Prostate gland (tissue), 2 donors: Measurements from ENCODE around the gene OR2T2.
"Not testable (repeated sequence)": the region's sequence is repeated elsewhere in the genome, so short reads cannot be mapped to it uniquely, and the experiment has no call there.

Experiments used
- POLR2A ChIP-seq: fragments of 450-650 bp; IDR thresholded peaks from one replicate; pipeline ENCODE4 v1.6.1; 2016; ENCODE audit warnings: antibody characterized with exemption, mild to moderate bottlenecking
- POLR2AphosphoS5 ChIP-seq: sonication (generic); formaldehyde crosslinking; IDR thresholded peaks from one replicate; pipeline ENCODE4 v1.6.1; 2017; ENCODE audit warnings: antibody characterized with exemption
- TF ChIP-seq, protein P1 (sequence below), 4 experiments: fragments of 200-600 bp in 2 of 4; fragments of 450-650 bp in 2 of 4; sonication (generic) in 2 of 4; IDR thresholded peaks; 1 replicate in 3 of 4; 2 replicates in 1 of 4; pipeline ENCODE4 v1.5.1; 2016 to 2019; ENCODE audit warnings: antibody characterized with exemption in 4 of 4, mild to moderate bottlenecking in 2 of 4, moderate library complexity in 2 of 4

GRCh38 chr1:248433811-248434415, 11.5 kb upstream of the OR2T2 start:
- TF ChIP-seq, protein P1, sequence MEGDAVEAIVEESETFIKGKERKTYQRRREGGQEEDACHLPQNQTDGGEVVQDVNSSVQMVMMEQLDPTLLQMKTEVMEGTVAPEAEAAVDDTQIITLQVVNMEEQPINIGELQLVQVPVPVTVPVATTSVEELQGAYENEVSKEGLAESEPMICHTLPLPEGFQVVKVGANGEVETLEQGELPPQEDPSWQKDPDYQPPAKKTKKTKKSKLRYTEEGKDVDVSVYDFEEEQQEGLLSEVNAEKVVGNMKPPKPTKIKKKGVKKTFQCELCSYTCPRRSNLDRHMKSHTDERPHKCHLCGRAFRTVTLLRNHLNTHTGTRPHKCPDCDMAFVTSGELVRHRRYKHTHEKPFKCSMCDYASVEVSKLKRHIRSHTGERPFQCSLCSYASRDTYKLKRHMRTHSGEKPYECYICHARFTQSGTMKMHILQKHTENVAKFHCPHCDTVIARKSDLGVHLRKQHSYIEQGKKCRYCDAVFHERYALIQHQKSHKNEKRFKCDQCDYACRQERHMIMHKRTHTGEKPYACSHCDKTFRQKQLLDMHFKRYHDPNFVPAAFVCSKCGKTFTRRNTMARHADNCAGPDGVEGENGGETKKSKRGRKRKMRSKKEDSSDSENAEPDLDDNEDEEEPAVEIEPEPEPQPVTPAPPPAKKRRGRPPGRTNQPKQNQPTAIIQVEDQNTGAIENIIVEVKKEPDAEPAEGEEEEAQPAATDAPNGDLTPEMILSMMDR (IDR thresholded peaks at IDR 0.05): not testable (repeated sequence)
- not testable (repeated sequence) for TF ChIP-seq POLR2A, POLR2AphosphoS5
